Progenitor cell of endocrine pancreas (in vitro differentiated cells): ENCODE measurements around the gene ACTR8. TPM values are rescaled to one million over a fixed set of nuclear protein-coding genes. Genes with fewer than 3 reads are reported as not detected.

Experiments
- DNase-seq: peaks from one replicate; pipeline ENCODE4 v3.0.0; 2021; ENCODE audit warnings: low spot score; ENCODE audit not compliant: unreplicated experiment
- H3K27ac Mint-ChIP-seq: 2 replicates; pipeline ENCODE4 v1.8.0; 2021; ENCODE audit warnings: mild to moderate bottlenecking, moderate library complexity, mixed read lengths
- H3K27me3 Mint-ChIP-seq: 2 replicates; pipeline ENCODE4 v1.8.0; 2021; ENCODE audit warnings: mixed read lengths
- H3K36me3 Mint-ChIP-seq: 2 replicates; pipeline ENCODE4 v1.8.0; 2022; ENCODE audit warnings: mixed read lengths; ENCODE audit not compliant: insufficient read depth
- H3K4me1 Mint-ChIP-seq: 2 replicates; pipeline ENCODE4 v1.8.0; 2021; ENCODE audit warnings: low read depth, mixed read lengths
- H3K4me3 Mint-ChIP-seq: 2 replicates; pipeline ENCODE4 v1.8.0; 2021; ENCODE audit warnings: low read depth, mild to moderate bottlenecking, moderate library complexity, mixed read lengths
- H3K9me3 Mint-ChIP-seq: 2 replicates; pipeline ENCODE4 v1.8.0; 2021; ENCODE audit warnings: low read depth, mixed read lengths
- CTCF ChIP-seq: fragments of 200-600 bp; sonication (generic); IDR thresholded peaks from one replicate; pipeline ENCODE4 v1.5.0; 2021; ENCODE audit warnings: antibody characterized with exemption, mild to moderate bottlenecking; ENCODE audit not compliant: unreplicated experiment
- total RNA-seq: library from RNA; stranded (reverse); gene quantifications from 2 replicates; pipeline ENCODE4 v1.2.1, GENCODE V29; 2021

The ACTR8 gene
- total RNA-seq, 1 donor from 2014 or later, result 60.8 TPM

- Mint-ChIP-seq H3K27me3 (no peaks in the 10 kb centered on the region), H3K27ac (no peak overlapping the region), H3K9me3 (no peaks in the 10 kb centered on the region), H3K36me3 (peaks cover 34% of the 10 kb centered on the region), H3K4me3 (no peak overlapping the region), H3K4me1 (peaks cover 6% of the 10 kb centered on the region)
- TF ChIP-seq CTCF, result no peak
- DNase-seq, result no peak
Observed at GRCh38 chr3:53862241-53862640, 19.7 kb downstream of the ACTR8 start.

GRCh38 chr3:53860196-53860595 lies 21.8 kb downstream of the ACTR8 start:
- no peak for TF ChIP-seq CTCF
- H3K27me3 Mint-ChIP-seq, result no peaks in the 10 kb centered on the region
- H3K9me3 Mint-ChIP-seq, result no peaks in the 10 kb centered on the region
- peaks cover 6% of the 10 kb centered on the region for H3K4me1 Mint-ChIP-seq
- H3K36me3 Mint-ChIP-seq, result peaks cover 32% of the 10 kb centered on the region
- no peak overlapping the region for H3K27ac Mint-ChIP-seq
- DNase-seq, result no peak
- no peak overlapping the region for H3K4me3 Mint-ChIP-seq

- Mint-ChIP-seq H3K4me1 (peaks cover 6% of the 10 kb centered on the region), H3K36me3 (peaks cover 25% of the 10 kb centered on the region), H3K4me3 (no peak overlapping the region), H3K9me3 (no peaks in the 10 kb centered on the region), H3K27me3 (no peaks in the 10 kb centered on the region), H3K27ac (no peak overlapping the region)
- no peak for DNase-seq
- no peak for TF ChIP-seq CTCF
Observed at GRCh38 chr3:53859178-53859577, 22.8 kb downstream of the ACTR8 start.

- peaks cover 22% of the 10 kb centered on the region for H3K36me3 Mint-ChIP-seq
- no peaks in the 10 kb centered on the region for H3K27me3 Mint-ChIP-seq
- TF ChIP-seq CTCF, result no peak
- no peak for DNase-seq
- no peaks in the 10 kb centered on the region for H3K9me3 Mint-ChIP-seq
- H3K27ac Mint-ChIP-seq, result no peak overlapping the region
- H3K4me3 Mint-ChIP-seq, result no peak overlapping the region
- peaks cover 6% of the 10 kb centered on the region for H3K4me1 Mint-ChIP-seq
Observed at GRCh38 chr3:53858096-53858741, 23.7 kb downstream of the ACTR8 start.

GRCh38 chr3:53856964-53857363 lies 25.0 kb downstream of the ACTR8 start:
- H3K4me1 Mint-ChIP-seq, result peaks cover 2% of the 10 kb centered on the region
- H3K27ac Mint-ChIP-seq, result no peak overlapping the region
- TF ChIP-seq CTCF, result no peak
- no peak for DNase-seq
- H3K4me3 Mint-ChIP-seq, result no peak overlapping the region
- H3K36me3 Mint-ChIP-seq, result peaks cover 17% of the 10 kb centered on the region
- no peaks in the 10 kb centered on the region for H3K27me3 Mint-ChIP-seq
- no peaks in the 10 kb centered on the region for H3K9me3 Mint-ChIP-seq
